ENCODE measurements around the gene RGS9.

GRCh38 chr17:65104973-65105372 is 32.2 kb upstream of the RGS9 start:
- no peak for TF ChIP-seq EZH2 (IDR thresholded peaks at IDR 0.05; ENCODE audit: low read length, missing control alignments)
- TF ChIP-seq, protein P1, sequence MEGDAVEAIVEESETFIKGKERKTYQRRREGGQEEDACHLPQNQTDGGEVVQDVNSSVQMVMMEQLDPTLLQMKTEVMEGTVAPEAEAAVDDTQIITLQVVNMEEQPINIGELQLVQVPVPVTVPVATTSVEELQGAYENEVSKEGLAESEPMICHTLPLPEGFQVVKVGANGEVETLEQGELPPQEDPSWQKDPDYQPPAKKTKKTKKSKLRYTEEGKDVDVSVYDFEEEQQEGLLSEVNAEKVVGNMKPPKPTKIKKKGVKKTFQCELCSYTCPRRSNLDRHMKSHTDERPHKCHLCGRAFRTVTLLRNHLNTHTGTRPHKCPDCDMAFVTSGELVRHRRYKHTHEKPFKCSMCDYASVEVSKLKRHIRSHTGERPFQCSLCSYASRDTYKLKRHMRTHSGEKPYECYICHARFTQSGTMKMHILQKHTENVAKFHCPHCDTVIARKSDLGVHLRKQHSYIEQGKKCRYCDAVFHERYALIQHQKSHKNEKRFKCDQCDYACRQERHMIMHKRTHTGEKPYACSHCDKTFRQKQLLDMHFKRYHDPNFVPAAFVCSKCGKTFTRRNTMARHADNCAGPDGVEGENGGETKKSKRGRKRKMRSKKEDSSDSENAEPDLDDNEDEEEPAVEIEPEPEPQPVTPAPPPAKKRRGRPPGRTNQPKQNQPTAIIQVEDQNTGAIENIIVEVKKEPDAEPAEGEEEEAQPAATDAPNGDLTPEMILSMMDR (conservative IDR thresholded peaks at IDR 0.05 in 1 of 2, IDR thresholded peaks at IDR 0.05 in 1 of 2; ENCODE audit: low read depth in 1 of 2, low read length in 2 of 2) = no peak

Data from fibroblast of lung (primary cell).